Epithelial cell of esophagus (primary cell): ENCODE data around the gene HYLS1.

Experiments used
- DNase-seq: peaks from one replicate; pipeline ENCODE4 v3.0.0; 2010; ENCODE audit warnings: low read depth
- H3K4me3 ChIP-seq: 2 replicates; pipeline ENCODE4 v1.5.1; 2011; ENCODE audit warnings: mild to moderate bottlenecking, low read length, control low read depth
- TF ChIP-seq, protein P1 (sequence below): IDR thresholded peaks from 2 replicates; pipeline ENCODE4 v1.5.1; 2011; ENCODE audit warnings: low read depth, mild to moderate bottlenecking, low read length, control low read depth, inconsistent platforms; ENCODE audit not compliant: insufficient read depth; ENCODE audit errors: missing control alignments

The HYLS1 gene

DNA sequence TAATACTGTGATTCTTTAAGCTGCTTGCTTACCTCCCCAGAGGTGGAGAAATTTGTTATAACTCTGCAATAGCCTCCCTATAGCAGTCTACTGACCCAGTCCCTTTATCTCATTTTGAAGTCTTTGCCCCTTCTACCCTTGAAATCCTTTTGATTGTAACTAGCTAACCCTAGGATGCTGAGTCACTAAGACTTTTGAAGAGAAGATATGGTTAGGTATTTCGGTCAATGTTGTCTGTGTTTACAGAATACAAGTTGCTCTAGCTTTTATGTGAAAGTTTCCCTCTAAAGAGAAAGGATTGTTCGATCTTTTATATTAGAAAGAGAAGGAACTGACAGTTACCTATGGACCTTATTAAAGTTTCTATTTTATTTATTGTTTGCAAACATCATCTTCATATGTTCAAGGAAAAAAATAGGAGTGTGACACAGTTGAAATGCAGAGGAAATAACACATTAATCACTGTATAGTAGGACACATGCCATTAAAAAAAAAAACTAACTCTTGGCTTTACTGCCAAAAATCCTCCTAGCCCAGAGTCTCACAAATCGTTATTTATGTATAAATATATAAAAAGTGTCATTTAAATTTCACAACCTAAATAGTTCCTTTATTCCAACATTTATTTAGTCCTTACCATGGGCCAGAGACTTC is 3.1 kb downstream of the HYLS1 start:
- TF ChIP-seq, protein P1, sequence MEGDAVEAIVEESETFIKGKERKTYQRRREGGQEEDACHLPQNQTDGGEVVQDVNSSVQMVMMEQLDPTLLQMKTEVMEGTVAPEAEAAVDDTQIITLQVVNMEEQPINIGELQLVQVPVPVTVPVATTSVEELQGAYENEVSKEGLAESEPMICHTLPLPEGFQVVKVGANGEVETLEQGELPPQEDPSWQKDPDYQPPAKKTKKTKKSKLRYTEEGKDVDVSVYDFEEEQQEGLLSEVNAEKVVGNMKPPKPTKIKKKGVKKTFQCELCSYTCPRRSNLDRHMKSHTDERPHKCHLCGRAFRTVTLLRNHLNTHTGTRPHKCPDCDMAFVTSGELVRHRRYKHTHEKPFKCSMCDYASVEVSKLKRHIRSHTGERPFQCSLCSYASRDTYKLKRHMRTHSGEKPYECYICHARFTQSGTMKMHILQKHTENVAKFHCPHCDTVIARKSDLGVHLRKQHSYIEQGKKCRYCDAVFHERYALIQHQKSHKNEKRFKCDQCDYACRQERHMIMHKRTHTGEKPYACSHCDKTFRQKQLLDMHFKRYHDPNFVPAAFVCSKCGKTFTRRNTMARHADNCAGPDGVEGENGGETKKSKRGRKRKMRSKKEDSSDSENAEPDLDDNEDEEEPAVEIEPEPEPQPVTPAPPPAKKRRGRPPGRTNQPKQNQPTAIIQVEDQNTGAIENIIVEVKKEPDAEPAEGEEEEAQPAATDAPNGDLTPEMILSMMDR = no peak
- no peak for DNase-seq
- H3K4me3 ChIP-seq = no peak overlapping the region

DNA sequence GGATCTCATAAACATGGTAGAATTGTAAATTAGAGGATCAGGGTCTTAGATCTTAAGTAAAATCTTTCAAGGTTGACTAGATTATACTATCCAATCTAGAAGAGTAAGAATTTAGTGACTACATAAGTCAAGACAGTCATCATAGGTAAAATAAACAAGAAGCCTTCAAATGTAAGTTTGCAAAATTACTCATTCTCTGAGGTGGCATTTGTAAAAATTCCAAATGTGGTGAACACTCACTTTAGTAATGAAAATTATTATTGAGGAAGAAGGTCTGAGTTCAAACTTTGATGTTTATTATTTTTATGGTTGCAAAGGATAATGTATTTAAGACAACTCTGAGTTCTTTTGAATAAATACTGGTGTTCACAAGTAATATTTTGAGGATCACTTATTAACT is 4.6 kb downstream of the HYLS1 start:
- peak; percentile 34 for DNase-seq
- TF ChIP-seq, protein P1 = no peak
- H3K4me3 ChIP-seq = no peak overlapping the region

DNA sequence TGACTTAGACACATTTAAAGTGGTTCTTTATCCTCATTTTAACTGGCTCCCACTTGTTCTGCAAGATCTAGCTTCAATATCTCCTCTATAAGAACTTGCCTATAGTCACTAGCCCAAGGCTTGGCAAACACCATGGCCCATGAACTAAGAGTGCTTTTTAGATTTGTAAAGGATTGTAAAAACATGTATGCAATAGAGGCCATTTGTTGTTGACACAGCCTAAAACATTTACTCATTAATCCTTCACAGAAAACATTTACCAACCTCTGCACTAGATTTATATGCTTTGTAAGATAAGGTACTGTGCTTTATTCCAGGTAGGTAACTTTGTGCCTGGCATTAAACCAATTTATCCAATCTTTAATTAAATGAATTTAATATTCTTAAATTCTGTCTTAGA is 5.5 kb downstream of the HYLS1 start:
- TF ChIP-seq, protein P1 = no peak
- H3K4me3 ChIP-seq = no peak overlapping the region
- DNase-seq = no peak

DNA sequence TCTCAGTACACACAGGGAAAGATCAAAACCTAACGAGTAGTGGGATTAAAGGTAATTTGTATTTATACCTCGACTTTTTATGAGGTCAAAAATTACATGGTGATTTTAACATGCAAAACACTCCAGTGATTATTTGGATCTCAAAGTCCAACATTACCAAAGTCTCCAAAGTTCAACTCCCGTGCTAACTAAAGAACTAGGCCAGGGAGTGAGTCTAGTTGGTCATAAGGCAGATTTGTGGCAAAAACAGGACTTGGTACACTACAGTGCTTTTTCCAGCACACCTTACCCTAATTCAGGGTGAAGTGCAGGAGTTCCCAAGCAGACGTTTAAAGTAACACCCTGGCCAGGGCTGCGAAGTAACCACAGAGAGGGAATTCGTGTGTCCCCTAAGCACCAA is 14.4 kb downstream of the HYLS1 start:
- no peak for DNase-seq
- TF ChIP-seq, protein P1 = no peak
- peak overlapping the region; percentile 88 for H3K4me3 ChIP-seq

DNA sequence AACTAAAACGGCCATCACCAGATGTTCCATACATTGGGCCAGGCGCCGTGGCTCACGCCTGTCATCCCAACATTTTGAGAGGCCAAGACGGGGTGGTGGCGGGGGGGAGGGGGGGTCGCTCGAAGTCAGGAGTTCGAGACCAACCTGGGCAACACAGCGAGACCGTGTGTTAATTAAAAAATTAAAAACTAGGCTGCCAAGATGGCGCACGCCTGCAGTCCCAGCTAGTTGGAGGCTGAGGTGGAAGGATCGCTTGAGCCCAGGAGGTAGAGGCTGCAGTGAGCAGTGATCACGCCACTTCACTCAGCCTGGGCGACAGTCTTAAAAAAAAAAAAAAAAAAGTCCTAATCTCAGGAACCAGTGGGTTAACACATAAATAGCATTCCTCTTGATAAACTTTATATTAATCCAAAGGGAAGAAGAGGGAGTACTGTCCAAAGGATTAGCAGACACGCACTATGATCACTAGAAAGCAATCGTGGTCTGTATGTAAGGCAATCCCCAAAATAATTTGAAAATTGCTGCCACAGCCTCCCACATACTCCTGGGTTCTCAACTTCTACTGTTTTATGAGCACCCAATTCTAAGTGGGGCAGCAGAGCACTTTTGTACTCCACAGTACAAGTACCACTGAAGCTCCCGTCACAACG is 14.9 kb downstream of the HYLS1 start:
- TF ChIP-seq, protein P1 = no peak
- no peak for DNase-seq
- peak overlapping the region; percentile 88 for H3K4me3 ChIP-seq

DNA sequence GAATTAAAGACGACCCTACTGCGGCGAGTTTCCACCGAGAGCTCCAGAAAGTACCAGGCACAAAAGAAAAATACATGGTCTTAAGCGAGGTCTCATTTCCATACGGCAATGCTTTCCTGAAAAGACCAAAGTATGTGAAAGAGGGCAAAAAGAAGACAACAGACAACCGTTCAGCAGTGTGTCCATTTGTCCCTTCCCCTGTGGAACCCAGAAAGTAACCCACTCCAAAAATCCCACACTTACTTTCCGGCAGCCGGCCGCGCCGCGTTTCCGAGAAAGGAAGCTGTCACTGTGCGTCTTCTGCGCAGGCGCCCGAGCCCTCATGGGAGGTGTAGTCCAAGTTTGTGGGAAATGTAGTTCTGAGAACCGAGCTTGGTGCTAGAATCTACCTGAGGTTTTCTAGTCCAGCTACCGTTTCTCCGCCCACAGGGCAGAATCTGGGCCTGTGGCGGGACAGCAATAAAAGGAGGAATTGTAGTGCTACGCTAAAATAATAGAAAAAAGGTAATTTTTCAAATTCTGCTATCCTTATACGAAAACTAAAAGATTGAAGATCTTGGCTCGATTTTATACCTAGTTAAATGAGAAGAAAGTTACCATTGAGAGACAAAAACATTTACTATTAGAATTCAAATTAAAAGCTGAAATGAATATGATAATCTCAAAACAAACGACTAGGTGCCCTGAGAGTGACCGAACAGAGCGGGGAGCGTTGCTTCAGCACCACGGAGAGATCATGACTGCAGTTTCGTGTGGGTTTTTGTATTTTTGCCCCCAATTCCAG is 15.7 kb downstream of the HYLS1 start, which contains the start of gene PUS3:
Gene PUS3, minus strand, starts transcription at position 280 of the 784 bp plus-strand sequence. CDS start 6,922 bp downstream, outside the sequence.
- H3K4me3 ChIP-seq = peak within 1 kb of the TSS; percentile 88
- peak; percentile 87 for DNase-seq
- TF ChIP-seq, protein P1 = no peak
